Right atrium auricular region (tissue), 2 donors: Measurements from ENCODE around the gene COL21A1. TPM values are rescaled to one million over a fixed set of nuclear protein-coding genes. Genes with fewer than 3 reads are reported as not detected.
A peak's percentile ranks its signal among the peaks of the same experiment; 100 is the strongest.

Source experiments
- DNase-seq: peaks from one replicate; pipeline ENCODE4 v3.0.0-alpha.2; 2019; ENCODE audit warnings: low spot score
- H3K27ac ChIP-seq, 2 donors: fragments of 200-600 bp; sonication (generic); 1 replicate in 1 of 2; 2 replicates in 1 of 2; pipeline ENCODE4 v1.5.1; 2016 to 2019
- H3K27me3 ChIP-seq, 2 donors: fragments of 200-600 bp; sonication (generic); one replicate each; pipeline versions ENCODE4 v1.5.1 to v1.6.0; 2017 to 2019
- H3K36me3 ChIP-seq: fragments of 200-600 bp; sonication (generic); one replicate; pipeline ENCODE4 v1.5.1; 2016
- H3K4me1 ChIP-seq, 2 donors: fragments of 200-600 bp; sonication (generic); one replicate each; pipeline versions ENCODE4 v1.5.1 to v1.6.0; 2017 to 2019
- H3K4me3 ChIP-seq, 2 donors: fragments of 200-600 bp; sonication (generic); 1 replicate in 1 of 2; 2 replicates in 1 of 2; pipeline ENCODE4 v1.5.1; 2017 to 2019; ENCODE audit warnings: mild to moderate bottlenecking in 1 of 2, moderate library complexity in 1 of 2
- H3K9me3 ChIP-seq, 2 donors: fragments of 200-600 bp; sonication (generic); one replicate each; pipeline ENCODE4 v1.5.1; 2019
- CTCF ChIP-seq, 2 donors: fragments of 200-600 bp; sonication (generic); IDR thresholded peaks; one replicate each; pipeline ENCODE4 v1.5.1; 2019; ENCODE audit warnings: antibody characterized with exemption in 2 of 2
- total RNA-seq, 2 donors: library from RNA; depleted of rRNA; stranded (reverse); fragments of >200 nt; gene quantifications; one replicate each; pipeline ENCODE4 v1.1.0, GENCODE V29; 2016

COL21A1 gene
- total RNA-seq, 2 donors from 2014 or later = 13.6 to 89.7 TPM

GRCh38 chr6:56255349-56255748 is 8.0 kb upstream of the COL21A1 start:
- Histone ChIP-seq H3K27ac (no peak overlapping the region), H3K36me3 (no peaks in the 10 kb centered on the region), H3K4me3 (no peak overlapping the region), H3K4me1 (peaks cover 0 to 3% of the 10 kb centered on the region in 2 donors), H3K9me3 (no peaks in the 10 kb centered on the region), H3K27me3 (no peaks in the 10 kb centered on the region)
- DNase-seq = no peak
- TF ChIP-seq CTCF (IDR thresholded peaks at IDR 0.05) = no peak

- no peak for TF ChIP-seq CTCF (IDR thresholded peaks at IDR 0.05)
- no peak overlapping the region for H3K4me3 ChIP-seq
- no peak for DNase-seq
- no peaks in the 10 kb centered on the region for H3K36me3 ChIP-seq
- H3K27ac ChIP-seq = no peak overlapping the region
- no peaks in the 10 kb centered on the region for H3K9me3 ChIP-seq
- H3K4me1 ChIP-seq = peaks cover 0 to 11% of the 10 kb centered on the region in 2 donors
- H3K27me3 ChIP-seq = no peaks in the 10 kb centered on the region
Observed at GRCh38 chr6:56250266-56250665, 2.9 kb upstream of the COL21A1 start.

- H3K36me3 ChIP-seq = no peaks in the 10 kb centered on the region
- H3K9me3 ChIP-seq = no peaks in the 10 kb centered on the region
- no peaks in the 10 kb centered on the region for H3K27me3 ChIP-seq
- H3K4me1 ChIP-seq = peaks cover 0 to 11% of the 10 kb centered on the region in 2 donors
- H3K27ac ChIP-seq = peak overlapping the region; percentile 56 to 75
- DNase-seq = no peak
- peak overlapping the region; percentile 44 to 54 for H3K4me3 ChIP-seq
- no peak for TF ChIP-seq CTCF (IDR thresholded peaks at IDR 0.05)
Observed at GRCh38 chr6:56247654-56248122, 308 bp upstream of the COL21A1 start.

GRCh38 chr6:56246541-56246880 is 869 bp downstream of the COL21A1 start:
- Histone ChIP-seq H3K36me3 (no peaks in the 10 kb centered on the region), H3K27ac (peak overlapping the region; percentile 56 to 75), H3K9me3 (no peaks in the 10 kb centered on the region), H3K4me3 (peak overlapping the region; percentile 44 to 54), H3K27me3 (no peaks in the 10 kb centered on the region), H3K4me1 (peaks cover 0 to 15% of the 10 kb centered on the region in 2 donors)
- no peak for TF ChIP-seq CTCF (IDR thresholded peaks at IDR 0.05)
- no peak for DNase-seq

- Histone ChIP-seq H3K4me3 (peak overlapping the region in 1 of 2 donors; percentile 54), H3K9me3 (no peaks in the 10 kb centered on the region), H3K27me3 (no peaks in the 10 kb centered on the region), H3K4me1 (peaks cover 0 to 21% of the 10 kb centered on the region in 2 donors), H3K27ac (peak overlapping the region in 1 of 2 donors; percentile 75), H3K36me3 (no peaks in the 10 kb centered on the region)
- DNase-seq = no peak
- TF ChIP-seq CTCF (IDR thresholded peaks at IDR 0.05) = no peak
Observed at GRCh38 chr6:56245903-56246351, 1.5 kb downstream of the COL21A1 start.
